Adrenal gland (tissue), 5 donors: ENCODE measurements around the gene FOSL2.

Source experiments
- CTCF ChIP-seq, 6 experiments: fragments of 450-650 bp in 4 of 6; fragments of 200-600 bp in 2 of 6; sonication (generic) in 1 of 6; IDR thresholded peaks; 1 replicate in 5 of 6; 2 replicates in 1 of 6; pipeline versions ENCODE4 v1.5.1 to v1.8.0; 2016 to 2021; ENCODE audit warnings: antibody characterized with exemption in 6 of 6, mild to moderate bottlenecking in 2 of 6, moderate library complexity in 1 of 6
- POLR2A ChIP-seq, 2 donors: fragments of 450-650 bp; IDR thresholded peaks; one replicate each; pipeline ENCODE4 v1.6.1; 2017; ENCODE audit warnings: antibody characterized with exemption in 2 of 2, mild to moderate bottlenecking in 2 of 2, moderate library complexity in 1 of 2
- donor health status: DM: no; HTN: no; CAD: no.

- TF ChIP-seq CTCF (IDR thresholded peaks at IDR 0.05): peak in 2 of 6 experiments; percentile 19 to 21
- peak in 1 of 2 donors; percentile 19 for TF ChIP-seq POLR2A (IDR thresholded peaks at IDR 0.05)
These were observed 20.7 kb downstream of the FOSL2 start for GRCh38 chr2:28413152-28413898.
